22Rv1 (cell line): ENCODE data around the gene PRKCE.

Experiments
- CTCF ChIP-seq: fragments of 450-650 bp; IDR thresholded peaks from 2 replicates; pipeline ENCODE4 v1.5.1; 2017; ENCODE audit warnings: mild to moderate bottlenecking
- ZFX ChIP-seq: fragments of 450-650 bp; IDR thresholded peaks from 2 replicates; pipeline ENCODE4 v1.6.1; 2017; ENCODE audit warnings: antibody characterized with exemption, borderline replicate concordance

DNA sequence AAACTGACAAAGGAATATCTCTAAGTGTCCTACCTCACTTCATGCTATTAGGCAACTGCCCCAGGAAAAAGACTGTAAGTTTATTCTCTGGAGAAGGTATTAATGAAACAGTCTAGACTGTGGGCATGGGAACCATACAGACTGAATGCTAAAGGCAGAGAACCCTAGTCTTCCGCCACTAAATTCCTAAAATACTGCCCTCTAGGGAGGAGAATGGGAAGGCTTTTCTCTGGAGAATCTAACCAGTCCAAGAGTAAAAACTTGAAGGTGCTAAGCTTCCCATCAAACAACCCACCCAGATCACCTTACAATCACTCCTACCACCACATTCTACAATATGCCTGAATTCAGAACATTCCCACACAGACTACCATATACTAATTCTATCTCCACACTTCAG, 43.8 kb upstream of the PRKCE start:
- TF ChIP-seq CTCF: peak; percentile 48
- no peak for TF ChIP-seq ZFX
